GM12864 (cell line): ENCODE results near the gene SMIM12.

Source experiments
- DNase-seq: peaks from one replicate; pipeline ENCODE4 v3.0.0-alpha.2; 2011; ENCODE audit warnings: low read depth
- H3K4me3 ChIP-seq: 2 replicates; pipeline ENCODE4 v1.5.1; 2011; ENCODE audit warnings: mild to moderate bottlenecking, low read depth, low read length, control low read depth
- CTCF ChIP-seq: IDR thresholded peaks from 2 replicates; pipeline ENCODE4 v1.5.1; 2011; ENCODE audit warnings: low read depth, mild to moderate bottlenecking, moderate library complexity, low read length, control low read depth, inconsistent platforms; ENCODE audit errors: missing control alignments

SMIM12 gene

GRCh38 chr1:34874296-34874952, 14.9 kb upstream of the SMIM12 start:
- H3K4me3 ChIP-seq, result no peak overlapping the region
- no peak for TF ChIP-seq CTCF
- DNase-seq, result no peak

GRCh38 chr1:34872133-34872503, 12.6 kb upstream of the SMIM12 start:
- no peak for DNase-seq
- H3K4me3 ChIP-seq, result no peak overlapping the region
- TF ChIP-seq CTCF, result no peak

- no peak overlapping the region for H3K4me3 ChIP-seq
- no peak for TF ChIP-seq CTCF
- no peak for DNase-seq
These were observed 12.0 kb upstream of the SMIM12 start for GRCh38 chr1:34871443-34872132.

GRCh38 chr1:34870395-34870794, 10.8 kb upstream of the SMIM12 start:
- DNase-seq, result no peak
- TF ChIP-seq CTCF, result no peak
- H3K4me3 ChIP-seq, result no peak overlapping the region

GRCh38 chr1:34869760-34870159, 10.2 kb upstream of the SMIM12 start:
- no peak for DNase-seq
- H3K4me3 ChIP-seq, result no peak overlapping the region
- TF ChIP-seq CTCF, result no peak

- H3K4me3 ChIP-seq, result no peak overlapping the region
- DNase-seq, result no peak
- no peak for TF ChIP-seq CTCF
These were observed 8.9 kb upstream of the SMIM12 start for GRCh38 chr1:34868230-34869049.
